ENCODE data around the gene KRT76.

KRT76 gene

DNA sequence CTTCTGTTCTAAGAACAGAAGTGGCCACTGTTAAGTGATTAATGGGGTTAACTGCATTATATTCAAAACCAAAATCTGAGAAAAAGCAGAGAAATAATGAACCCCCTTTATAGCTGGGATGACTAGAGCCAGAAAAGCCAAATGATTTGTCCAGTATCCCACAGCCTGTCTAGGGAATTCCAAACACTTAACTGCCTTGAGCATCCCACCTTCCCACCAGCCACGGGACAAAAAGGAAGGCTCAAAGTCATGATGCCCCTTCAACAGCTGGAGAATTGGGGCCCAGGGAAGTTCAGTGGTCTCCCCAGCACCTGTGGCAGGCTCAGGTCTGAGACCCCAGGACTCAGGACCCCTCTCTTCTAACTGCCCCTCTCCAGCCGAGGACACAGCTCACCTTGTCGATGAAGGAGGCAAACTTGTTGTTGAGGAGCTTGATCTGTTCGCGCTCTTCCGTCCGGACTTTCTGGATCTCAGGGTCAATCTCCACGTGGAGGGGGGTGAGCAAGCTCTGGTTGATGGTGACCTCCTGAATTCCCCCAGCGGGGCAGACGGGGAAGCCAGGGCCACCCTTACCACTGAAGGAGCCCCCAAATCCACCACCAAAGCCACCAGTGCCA is 36.2 kb upstream of the KRT76 start:
- DNase-seq (ENCODE audit: low read depth in 1 of 2, low spot score in 1 of 2) = no peak

DNA sequence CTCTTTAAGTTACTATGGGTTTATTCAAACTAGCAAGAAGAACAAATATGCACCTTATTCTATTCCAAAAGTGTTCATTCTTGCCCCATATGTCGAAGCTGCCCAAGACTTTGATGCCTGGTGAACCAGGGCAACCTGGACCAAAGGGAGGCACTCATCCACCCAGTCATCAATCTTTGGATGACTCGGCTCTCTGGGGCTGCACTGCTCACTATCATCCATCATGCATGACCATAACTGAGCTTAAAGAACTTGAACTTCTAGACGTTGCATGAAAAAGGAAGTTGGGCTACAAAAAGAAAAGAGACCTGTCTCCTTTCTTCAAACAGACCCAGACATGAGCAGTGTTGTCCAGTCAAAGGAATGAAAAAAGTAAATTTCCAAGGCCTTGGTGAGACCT is 35.6 kb upstream of the KRT76 start:
- no peak for DNase-seq (ENCODE audit: low read depth in 1 of 2, low spot score in 1 of 2)

DNA sequence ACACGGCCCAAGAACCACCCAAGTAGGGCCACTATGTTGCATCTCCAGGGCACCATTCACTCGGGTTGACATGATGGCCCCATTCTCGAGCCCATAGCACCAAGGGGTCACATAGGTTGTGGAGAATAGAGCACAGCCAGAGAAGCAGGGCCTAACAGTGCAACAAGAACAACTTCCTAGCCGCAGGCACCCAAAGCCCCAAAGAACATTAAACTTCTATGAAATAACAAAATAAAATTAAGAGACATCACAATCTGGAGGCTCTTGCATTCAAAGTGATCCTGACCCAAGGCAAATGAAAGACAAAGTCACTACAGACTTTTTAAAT is 34.9 kb upstream of the KRT76 start:
- no peak for DNase-seq (ENCODE audit: low read depth in 1 of 2, low spot score in 1 of 2)

DNA sequence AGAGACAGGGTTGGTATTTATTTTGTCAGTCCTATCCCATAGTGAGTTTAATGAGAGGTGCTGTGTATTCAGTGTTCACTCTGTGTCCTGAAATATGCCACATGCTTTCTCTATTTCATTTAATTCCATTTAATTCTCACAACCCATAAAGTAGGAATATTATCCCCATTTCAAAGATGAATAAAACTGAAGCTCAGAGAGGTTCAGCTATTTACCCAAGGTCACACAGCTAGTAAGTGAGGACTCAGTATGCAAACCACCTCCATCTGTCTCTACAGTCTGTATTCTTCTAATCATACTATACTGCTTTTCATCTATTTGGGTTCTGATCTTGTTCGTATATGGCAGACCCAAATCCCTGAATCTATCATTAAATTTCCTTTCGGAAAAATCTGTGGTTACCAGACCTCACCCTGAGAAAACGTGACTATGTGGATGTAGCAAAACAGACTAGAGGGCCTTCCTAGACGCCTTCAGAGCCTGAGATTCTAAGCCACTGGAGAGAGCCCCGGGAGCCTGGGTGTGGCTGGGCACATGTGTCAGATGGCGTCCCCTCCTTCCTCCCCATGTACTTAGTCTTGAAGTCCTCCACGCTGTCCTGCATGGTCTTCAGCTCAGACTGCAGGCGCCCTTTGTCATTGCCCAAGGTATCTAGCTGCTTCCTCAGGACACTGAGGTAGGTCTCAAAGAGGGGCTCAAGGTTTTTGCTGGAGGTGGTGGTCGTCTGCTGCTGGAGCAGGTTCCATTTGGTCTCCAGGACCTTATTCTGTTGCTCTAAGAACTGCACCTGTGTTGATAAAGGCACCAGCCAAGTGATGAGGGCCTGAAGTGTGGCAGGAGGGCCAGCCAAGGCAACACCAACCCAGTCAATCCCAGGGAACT is 34.3 kb upstream of the KRT76 start:
- DNase-seq (ENCODE audit: low read depth in 1 of 2, low spot score in 1 of 2) = no peak

DNA sequence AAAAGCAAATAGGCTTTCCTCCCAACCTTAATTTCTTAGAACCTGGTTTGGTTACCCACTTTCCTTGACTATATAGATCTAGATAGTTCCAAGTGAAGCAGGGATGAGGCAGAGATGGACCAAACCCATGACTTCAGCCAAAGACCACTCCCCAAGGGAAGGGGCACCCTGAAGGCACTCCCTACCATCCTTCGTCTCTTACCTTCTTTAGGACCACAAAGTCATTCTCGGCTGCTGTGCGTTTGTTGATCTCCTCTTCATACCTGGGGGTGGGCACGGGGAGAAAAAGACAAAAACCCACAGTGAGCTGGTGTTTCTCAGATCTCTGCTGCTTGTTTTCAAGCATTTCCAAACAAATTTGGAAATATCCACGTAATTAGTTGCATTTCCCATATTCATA is 33.4 kb upstream of the KRT76 start:
- DNase-seq (ENCODE audit: low read depth in 1 of 2, low spot score in 1 of 2) = no peak

DNA sequence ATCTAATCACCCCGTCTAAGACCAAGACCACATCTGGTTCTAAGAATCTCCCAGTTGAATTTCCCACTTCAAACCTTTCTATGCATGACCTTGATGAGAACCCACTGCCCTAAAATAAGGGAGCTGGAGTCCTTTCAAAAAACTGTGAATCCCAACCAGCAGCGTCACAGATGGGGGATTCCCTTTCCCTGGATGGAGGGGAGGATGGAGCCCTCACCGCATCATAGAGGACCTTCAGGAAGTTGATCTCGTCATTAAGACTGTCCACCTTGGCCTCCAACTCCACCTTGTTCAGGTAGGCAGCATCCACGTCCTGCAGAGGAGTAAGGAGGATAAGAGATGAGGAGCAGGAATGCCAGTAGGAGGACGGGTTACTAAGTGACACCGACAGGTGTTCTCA is 32.0 kb upstream of the KRT76 start:
- no peak for DNase-seq (ENCODE audit: low read depth in 1 of 2, low spot score in 1 of 2)

DNA sequence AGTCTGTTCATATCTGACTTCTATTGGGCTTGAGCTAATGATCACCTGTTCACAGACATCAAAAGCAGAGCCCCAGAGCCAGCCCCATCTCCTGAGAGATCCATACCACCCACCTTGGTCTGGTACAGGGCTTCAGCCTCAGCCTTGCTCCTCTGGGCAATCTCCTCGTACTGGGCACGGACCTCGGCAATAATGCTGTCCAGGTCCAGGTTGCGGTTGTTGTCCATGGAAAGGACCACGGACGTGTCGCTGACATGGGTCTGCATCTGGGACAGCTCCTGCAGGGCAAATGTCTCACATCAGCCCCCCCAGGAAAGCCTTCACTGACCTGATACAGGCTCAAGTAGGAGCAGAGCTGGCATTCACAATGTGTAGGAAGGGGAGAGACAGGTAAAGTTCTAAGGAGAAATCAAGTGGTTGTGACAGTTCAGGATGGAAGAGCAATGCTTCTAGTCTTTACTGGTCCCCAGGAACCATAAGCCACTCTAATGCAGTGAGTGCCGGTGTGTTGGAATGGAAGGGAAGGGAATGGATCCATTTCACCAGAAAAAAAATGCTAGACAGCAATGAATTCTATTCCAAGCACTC is 31.5 kb upstream of the KRT76 start:
- no peak for DNase-seq (ENCODE audit: low read depth in 1 of 2, low spot score in 1 of 2)

DNA sequence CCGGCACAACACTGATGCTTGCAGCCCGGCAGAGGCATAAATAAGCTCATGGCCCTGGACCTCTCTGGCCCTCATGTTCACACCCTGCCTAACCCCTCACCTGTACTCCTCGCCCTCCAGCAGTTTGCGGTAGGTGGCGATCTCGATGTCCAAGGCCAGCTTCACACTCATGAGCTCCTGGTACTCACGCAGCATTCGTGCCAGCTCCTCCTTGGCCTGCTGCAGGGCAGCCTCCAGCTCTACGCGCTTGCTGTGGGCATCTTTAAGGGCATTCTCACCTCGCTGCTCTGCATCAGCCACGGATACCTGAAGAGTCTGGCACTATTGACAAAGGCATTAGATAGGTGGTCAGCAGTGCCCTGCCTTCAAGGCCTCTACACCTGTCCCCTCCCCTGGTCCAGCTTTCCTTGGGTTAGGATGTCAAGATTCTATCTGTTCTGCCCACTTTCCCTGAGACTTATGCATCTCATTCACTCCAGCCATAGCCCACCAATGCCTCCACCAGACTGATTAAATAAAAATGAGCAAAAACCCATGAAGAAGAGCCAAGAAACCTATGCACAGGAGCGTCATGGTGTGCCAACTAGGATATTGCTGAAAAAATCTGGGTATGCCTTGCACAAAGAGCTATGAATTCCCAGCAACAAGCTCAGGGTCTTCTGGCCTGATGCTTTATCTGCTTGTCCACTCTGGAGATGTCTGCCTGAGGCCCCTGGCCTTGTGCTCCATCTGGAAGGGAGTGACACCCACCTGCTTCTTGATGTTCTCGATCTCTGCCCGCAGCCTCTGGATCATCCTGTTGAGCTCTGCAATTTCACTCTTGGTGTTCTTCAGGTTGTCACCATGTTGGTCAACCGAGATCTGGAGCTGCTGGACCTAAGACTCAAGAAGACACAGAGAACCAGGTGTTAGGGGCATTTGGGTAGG is 30.7 kb upstream of the KRT76 start:
- DNase-seq (ENCODE audit: low read depth in 1 of 2, low spot score in 1 of 2) = no peak

DNA sequence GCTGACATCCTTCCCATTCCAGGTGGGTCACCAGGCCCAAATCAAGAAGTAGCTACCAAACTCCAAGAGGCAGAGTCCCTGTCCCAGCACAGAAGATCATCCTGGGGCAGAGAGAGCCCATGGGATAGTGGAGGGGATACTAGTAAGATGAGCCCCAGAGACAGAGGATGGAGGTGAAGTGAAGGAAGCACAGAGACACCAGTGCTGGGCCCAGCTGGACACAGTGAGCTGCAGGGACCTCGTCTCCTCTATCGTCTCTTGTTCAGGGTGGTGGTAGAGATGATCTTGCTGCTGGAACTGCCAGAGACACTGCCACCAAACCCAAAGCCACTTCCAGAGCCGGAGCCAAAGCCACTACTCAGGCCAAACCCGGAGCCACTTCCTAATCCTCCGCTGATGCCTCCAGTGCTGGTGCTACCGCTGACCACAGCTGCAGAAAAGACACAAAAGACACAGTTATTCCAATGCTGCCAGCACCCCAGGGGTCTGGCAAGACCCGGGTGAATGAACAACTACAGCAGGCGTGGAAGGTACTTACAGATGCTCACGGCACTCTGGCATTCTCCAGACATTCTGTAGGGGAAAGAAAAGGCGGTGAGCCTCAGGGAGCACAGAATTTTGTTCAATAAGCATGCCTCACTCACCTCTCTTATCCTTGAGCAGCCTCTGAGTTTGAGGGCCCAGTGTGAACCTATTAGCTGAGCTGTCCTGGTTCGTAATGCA is 29.8 kb upstream of the KRT76 start:
- DNase-seq (ENCODE audit: low read depth in 1 of 2, low spot score in 1 of 2) = no peak

DNA sequence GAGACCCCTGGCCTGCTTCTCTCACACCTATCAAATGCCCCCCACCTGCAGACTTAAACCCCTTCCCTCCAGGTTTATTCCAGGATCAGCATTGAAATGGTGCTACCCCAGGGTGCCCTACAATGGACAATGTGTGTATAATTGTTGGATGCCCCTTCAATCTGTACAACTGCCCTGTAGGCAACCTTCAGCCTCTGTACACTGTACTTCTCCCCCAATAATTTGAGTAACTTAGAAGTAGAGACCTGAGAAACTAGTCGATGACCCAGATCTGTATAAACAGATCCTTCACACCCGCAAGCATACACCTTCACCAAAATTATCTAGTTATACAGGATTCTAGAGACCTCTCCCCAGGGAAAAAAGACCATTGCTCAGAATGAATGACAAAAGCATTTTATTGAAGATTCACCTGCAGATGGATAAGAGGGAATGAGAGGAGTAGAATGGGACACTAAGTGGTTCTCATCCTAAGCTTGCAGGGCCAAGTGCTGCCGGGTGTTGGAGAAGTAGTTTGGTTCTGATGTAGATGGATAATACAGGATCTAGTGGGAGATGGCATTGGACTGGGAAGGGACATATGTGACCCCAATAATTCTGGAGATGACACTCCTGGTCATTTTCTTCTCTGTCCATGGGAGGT is 29.1 kb upstream of the KRT76 start:
- DNase-seq (ENCODE audit: low read depth in 1 of 2, low spot score in 1 of 2) = no peak

DNA sequence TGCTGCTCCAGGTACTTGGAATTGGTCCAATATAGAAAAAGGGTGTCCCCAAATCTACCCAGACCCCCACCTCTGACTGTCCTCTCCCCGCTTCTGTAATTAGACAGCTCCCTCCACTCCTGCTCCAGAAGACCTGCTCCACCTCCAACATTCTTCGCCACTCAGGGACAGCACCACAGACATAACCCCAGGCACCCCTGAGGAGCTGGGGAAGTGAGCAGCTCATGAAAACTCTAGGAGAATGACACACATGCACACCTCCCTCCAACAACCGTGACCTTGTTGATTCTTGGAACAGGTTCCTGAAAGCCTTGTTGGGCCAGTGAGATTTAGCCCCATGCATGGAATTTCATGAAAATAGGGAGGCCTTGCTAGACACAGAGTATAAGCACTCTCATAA is 28.6 kb upstream of the KRT76 start:
- DNase-seq (ENCODE audit: low read depth in 1 of 2, low spot score in 1 of 2) = no peak

DNA sequence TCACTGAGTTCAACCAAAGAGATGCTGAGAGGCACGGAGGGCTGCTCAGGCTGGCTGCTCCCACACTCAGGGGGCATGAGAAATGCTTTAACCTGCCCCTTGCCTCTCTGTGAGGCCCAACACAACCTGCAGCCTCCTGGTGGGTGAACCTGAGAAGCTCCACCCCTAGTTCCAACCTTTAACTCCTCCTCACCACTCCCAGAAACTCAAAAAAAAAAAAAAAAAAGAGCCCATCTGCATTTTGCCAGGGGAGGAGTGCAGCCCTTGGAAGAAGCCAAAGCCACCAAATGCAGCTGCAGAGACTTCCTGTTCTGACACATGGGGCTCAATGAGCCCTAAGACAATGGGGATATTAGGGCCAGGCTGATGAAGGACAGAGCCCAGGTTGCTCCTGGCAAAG is 27.9 kb upstream of the KRT76 start:
- no peak for DNase-seq (ENCODE audit: low read depth in 1 of 2, low spot score in 1 of 2)

DNA sequence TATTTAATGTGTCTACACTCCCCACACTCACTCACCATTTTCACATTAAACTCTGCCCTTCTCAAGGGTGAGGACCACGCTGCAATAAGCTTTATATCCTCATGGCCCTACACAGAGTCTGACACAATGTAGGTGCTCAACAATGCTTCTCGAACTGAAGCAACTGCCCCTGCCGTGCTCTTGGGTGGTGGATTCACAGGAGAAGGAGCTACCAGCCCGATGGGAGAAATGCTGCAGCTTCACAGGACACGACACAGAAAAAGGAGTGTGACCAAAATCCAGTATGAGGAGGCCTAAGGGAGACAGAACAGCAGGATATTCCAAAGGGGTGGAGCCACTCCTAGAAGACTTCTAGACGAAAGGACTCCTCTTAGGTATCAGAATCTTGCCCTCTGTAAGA is 25.3 kb upstream of the KRT76 start:
- DNase-seq (ENCODE audit: low read depth in 1 of 2, low spot score in 1 of 2) = no peak

DNA sequence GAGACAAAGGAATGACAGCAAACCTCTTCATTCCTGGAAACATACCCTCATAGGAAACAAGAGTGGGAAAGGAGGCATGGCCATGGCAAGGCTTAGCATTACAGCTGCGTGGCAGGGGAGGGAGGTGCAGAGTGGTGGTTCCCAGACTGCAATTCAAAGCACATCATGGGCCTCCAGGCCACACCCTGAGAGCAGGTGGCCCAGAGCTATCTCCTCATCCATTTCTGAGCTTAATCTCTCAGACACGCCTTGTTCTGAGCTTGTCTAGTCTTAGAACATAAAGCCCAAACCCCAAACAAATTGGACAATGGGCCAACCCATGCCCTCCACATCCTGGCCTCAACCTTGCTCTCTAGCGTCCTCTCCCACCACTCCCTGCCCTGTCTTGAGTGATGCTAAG is 24.6 kb upstream of the KRT76 start:
- no peak for DNase-seq (ENCODE audit: low read depth in 1 of 2, low spot score in 1 of 2)

DNA sequence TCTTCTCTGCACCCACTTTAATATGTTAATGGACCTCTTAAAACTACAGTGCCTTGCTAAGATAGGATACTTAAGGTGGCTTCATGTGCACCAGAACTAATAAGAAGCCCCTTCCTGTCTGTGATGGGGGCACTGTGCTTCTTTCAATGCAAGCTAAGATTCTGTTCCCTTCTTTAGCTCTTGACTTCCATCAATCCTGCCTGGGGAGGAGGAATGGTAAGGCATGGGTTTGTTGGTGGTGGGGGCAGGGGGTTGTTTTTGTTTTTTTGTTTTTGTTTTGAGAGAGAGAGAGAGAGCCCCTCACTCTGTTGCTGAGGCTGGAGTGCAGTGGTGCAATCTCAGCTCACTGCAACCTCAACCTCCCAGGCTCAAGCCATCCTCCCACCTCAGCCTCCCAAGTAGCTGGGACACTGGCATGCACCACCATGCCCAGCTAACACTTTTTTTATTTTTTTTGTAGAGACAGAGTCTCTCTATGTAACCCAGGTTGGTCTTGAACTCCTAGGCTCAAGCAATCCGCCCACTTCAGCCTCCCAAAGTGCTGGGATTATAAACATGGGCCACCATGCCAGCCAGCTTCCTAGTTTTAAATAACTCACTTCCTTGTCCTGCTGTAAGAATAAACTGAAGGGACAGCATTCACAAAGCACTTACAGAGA is 23.2 kb upstream of the KRT76 start:
- no peak for DNase-seq (ENCODE audit: low read depth in 1 of 2, low spot score in 1 of 2)

DNA sequence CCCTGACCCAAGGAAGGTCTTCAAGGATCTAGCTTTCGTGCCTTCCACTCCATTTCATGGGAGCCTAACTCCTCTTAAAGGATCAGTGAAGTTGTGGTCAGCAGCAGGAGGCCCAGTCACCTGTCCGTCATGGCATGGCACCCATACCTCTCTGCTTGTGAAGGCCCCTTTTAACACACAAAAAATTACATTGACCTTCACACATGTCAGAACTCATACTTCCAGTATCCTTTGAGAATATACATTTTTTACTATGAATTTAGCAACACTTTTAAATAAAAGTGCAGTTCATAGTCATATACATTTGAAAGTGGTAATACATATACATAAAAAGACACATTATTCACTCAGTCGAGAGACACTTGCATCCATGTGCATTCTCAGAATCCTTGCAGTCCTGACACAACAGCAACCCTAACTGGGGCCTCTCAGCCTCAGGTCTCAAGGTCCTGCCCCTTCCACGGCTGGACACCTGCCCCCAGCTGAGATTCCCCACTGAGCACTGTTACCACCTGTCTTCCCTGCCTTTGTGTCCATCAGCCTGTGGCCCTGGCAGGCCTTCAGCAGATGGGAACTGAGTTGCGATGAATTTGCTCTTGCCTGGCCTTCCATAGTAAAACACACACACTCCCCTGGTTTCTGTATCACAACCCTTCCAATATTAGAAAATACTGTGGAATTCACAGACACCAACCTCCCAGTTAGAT is 22.5 kb upstream of the KRT76 start:
- no peak for DNase-seq (ENCODE audit: low read depth in 1 of 2, low spot score in 1 of 2)

DNA sequence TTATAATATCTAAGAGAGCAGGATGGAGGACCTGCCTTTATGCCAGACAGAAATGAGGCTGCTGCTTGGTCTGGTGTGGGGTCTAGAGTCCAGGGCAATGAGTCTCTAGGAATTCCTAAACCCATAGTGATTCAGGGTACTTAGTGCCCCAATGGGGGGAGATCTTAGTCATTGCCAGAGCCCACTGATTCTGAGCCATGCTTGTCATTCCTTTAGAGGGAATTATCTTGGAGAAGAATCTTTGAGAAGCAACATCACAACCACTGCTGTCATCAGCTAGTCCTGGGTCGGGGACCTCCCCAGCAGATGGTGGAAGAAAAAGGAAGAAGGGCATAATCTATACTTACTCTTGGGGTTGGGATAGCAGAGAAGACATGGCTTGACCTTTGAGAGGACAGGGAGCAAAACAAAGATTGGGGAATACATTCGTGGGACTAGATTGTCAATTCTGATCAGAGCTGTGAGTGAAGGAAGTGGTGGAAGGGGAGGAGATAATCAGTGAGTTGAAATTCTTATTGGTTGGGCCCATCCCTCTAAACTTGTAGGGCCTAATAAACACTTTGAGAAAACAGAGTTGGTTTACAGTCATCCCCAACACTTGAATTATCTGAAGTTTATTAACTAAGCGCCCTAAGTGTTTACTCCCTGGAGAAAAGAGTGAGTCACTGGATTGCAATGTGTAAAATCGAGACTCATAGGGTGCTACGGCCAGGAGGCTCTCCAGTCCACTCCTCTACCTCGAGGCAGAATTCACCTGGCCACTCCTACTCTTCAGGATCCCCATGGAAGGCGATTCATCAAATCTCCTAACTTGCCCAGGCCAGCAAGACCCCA is 21.7 kb upstream of the KRT76 start:
- no peak for DNase-seq (ENCODE audit: low read depth in 1 of 2, low spot score in 1 of 2)

DNA sequence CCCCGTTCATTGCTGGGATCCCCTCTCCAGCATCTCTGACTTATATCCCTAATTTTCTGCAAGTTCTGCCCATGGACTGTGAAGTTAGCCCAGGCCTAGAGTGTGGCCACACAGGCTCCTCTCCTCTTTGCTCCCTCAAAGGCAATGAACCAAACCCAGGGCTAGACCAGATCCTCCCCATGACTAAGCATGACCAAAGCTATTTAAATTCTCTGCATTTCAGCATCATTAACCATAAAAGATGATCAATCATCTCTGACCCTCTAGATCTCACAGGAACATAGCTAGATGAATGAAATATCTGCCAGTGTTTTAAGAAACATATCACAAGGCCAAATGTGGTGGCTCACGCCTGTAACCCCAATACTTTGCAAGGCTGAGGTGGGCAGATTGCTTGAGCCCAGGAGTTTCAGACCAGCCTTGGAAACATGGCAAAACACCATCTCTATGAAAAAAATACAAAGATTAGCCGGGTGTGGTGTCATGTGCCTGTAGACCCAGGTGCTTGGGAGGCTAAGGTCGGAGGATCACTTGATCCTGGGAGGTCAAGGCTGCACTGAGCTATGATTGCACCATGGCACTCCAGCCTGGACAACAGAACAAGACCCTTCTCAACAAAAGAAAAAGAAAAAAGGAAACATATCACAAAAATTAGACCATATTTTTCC is 21.0 kb upstream of the KRT76 start:
- no peak for DNase-seq (ENCODE audit: low read depth in 1 of 2, low spot score in 1 of 2)

Data from stimulated activated CD4-positive, alpha-beta T cell treated with anti-CD3 and anti-CD28 coated beads, Interleukin-15, amount 100 ng/mL, for 1 hour (primary cell).